ENCODE data around the gene FIBP. TPM values are rescaled to one million over a fixed set of nuclear protein-coding genes. Genes with fewer than 3 reads are reported as not detected.

Gene FIBP
- total RNA-seq, 4 donors from 2014 or later: 69.4 to 103 (median 86.2) TPM

- no peak for DNase-seq (ENCODE audit: low spot score in 2 of 2)
- intact Hi-C loops (cut with DNase I; ENCODE audit: low total_unique reads): no loop called here
- TF ChIP-seq CTCF (IDR thresholded peaks at IDR 0.05) (no peak), POLR2A (IDR thresholded peaks at IDR 0.05) (no peak)
- WGBS, 2 donors: 83 to 85% methylated on average over 3 of the region's 3 CpGs
- no peak overlapping the region for H3K4me3 ChIP-seq (ENCODE audit: low read depth, poor library complexity, severe bottlenecking)
Measured at GRCh38 chr11:65917077-65917433, 28.8 kb upstream of the FIBP start.

- intact Hi-C loops (cut with DNase I; ENCODE audit: low total_unique reads): no loop called here
- 50 to 53% methylated on average over 7 of the region's 7 CpGs for WGBS, 2 donors
Measured at GRCh38 chr11:65916391-65916790, 28.1 kb upstream of the FIBP start.

GRCh38 chr11:65915821-65916251 is 27.6 kb upstream of the FIBP start:
- intact Hi-C loops (cut with DNase I; ENCODE audit: low total_unique reads): no loop called here
- peak; percentile 86 to 98 for DNase-seq (ENCODE audit: low spot score in 2 of 2)
- TF ChIP-seq POLR2A (IDR thresholded peaks at IDR 0.05): no peak
- TF ChIP-seq CTCF (IDR thresholded peaks at IDR 0.05): no peak
- WGBS, 2 donors: 2 to 16% methylated on average over 8 to 13 of the region's 13 CpGs
- no peak overlapping the region for H3K4me3 ChIP-seq (ENCODE audit: low read depth, poor library complexity, severe bottlenecking)

More at GRCh38 chr11:65916391-65916790, 28.1 kb upstream of the FIBP start:
- no peak for DNase-seq (ENCODE audit: low spot score in 2 of 2)
- no peak for TF ChIP-seq CTCF (IDR thresholded peaks at IDR 0.05)
- TF ChIP-seq POLR2A (IDR thresholded peaks at IDR 0.05): no peak
- H3K4me3 ChIP-seq (ENCODE audit: low read depth, poor library complexity, severe bottlenecking): no peak overlapping the region

DNA sequence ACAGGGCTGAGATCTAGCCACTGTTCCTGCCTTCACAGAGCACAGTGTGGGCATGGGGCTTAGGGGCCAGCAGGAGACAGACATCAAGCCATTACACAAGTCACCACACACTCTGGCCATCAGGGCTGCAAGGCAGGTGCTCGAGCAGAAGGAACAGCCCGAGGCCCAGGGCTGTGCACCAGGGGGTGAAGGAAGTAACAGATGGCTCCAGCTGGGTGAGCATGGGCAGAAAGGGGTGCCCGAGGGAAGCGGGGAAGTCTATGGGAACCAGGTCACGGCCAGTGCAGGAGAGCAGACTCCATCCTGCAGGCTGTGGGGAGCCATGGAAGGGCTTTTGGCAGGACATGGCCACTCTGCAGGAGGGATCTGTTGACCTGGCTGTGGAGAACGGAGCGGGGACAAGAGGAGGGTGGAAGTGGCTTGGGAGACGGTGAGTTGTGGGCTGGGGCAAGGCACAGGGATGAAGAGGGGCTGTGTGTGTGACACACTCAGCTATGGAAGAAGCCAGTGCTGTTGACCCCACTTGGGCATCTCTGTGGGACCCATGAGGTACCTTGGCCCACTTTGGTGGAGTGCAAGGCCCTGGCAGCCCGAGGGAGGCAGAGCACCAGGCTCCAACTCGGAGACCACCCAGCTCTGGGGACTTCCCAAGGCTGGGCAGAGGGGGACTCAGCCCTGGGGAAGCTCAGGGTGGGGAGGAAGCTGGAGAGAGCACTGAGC is 27.0 kb upstream of the FIBP start:
- TF ChIP-seq CTCF (IDR thresholded peaks at IDR 0.05) (no peak), POLR2A (IDR thresholded peaks at IDR 0.05) (no peak)
- DNase-seq (ENCODE audit: low spot score in 2 of 2): no peak
- intact Hi-C loops (cut with DNase I; ENCODE audit: low total_unique reads): no loop called here
- no peak overlapping the region for H3K4me3 ChIP-seq (ENCODE audit: low read depth, poor library complexity, severe bottlenecking)
- 34 to 36% methylated on average over 10 of the region's 10 CpGs for WGBS, 2 donors

DNA sequence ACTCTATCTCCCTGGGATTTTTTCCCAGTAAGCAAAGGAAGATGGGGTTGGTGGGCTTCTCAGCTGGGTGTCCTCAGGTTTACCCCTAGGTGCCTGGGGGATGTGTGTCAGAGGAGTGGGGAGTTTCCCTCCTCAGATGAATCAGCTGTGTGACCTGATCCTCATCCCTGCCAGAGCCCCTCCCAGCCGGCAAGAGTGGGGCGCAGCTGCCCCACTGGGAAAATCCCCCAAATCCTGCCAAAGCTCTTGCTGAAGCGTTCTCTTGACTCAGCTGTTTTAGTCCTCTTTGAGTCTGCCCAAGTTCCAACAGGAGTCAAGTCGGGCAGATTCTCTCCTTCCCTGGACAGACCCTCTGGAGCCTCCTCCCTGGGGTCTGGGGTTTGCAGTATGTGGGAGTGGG is 24.6 kb upstream of the FIBP start:
- DNase-seq (ENCODE audit: low spot score in 2 of 2): no peak
- intact Hi-C loops (cut with DNase I; ENCODE audit: low total_unique reads): no loop called here
- TF ChIP-seq POLR2A (IDR thresholded peaks at IDR 0.05): no peak
- TF ChIP-seq CTCF (IDR thresholded peaks at IDR 0.05): no peak
- 23 to 37% methylated on average over 4 of the region's 4 CpGs for WGBS, 2 donors
- H3K4me3 ChIP-seq (ENCODE audit: low read depth, poor library complexity, severe bottlenecking): no peak overlapping the region

Data from lower leg skin (tissue), 4 donors.